Smooth muscle cell (in vitro differentiated cells): ENCODE measurements around the gene SERP2. TPM values are rescaled to one million over a fixed set of nuclear protein-coding genes. Genes with fewer than 3 reads are reported as not detected.

Experiments
- DNase-seq: peaks from one replicate; lab custom pipeline; 2025; ENCODE audit not compliant: unreplicated experiment; lab: John Stamatoyannopoulos, UW
- H2AFZ ChIP-seq: fragments of 200-600 bp; sonication (generic); 2 replicates; pipeline ENCODE4 v1.6.0; 2016; ENCODE audit warnings: antibody characterized with exemption, low read depth, mild to moderate bottlenecking
- H3F3A ChIP-seq: fragments of 200-600 bp; sonication (generic); 2 replicates; pipeline ENCODE4 v1.6.0; 2017; ENCODE audit warnings: antibody characterized with exemption, low read depth
- H3K27ac ChIP-seq: fragments of 200-600 bp; sonication (generic); 2 replicates; pipeline ENCODE4 v1.5.1; 2016; ENCODE audit warnings: low read depth, mild to moderate bottlenecking
- H3K27me3 ChIP-seq: fragments of 200-600 bp; sonication (generic); 2 replicates; pipeline ENCODE4 v1.6.1; 2016; ENCODE audit warnings: low read depth, mild to moderate bottlenecking
- H3K36me3 ChIP-seq: fragments of 200-600 bp; sonication (generic); 2 replicates; pipeline ENCODE4 v1.5.1; 2016; ENCODE audit warnings: low read depth
- H3K4me1 ChIP-seq: fragments of 200-600 bp; sonication (generic); 2 replicates; pipeline ENCODE4 v1.5.1; 2016; ENCODE audit warnings: low read depth
- H3K4me2 ChIP-seq: fragments of 200-600 bp; sonication (generic); 2 replicates; pipeline ENCODE4 v1.6.0; 2016; ENCODE audit warnings: mild to moderate bottlenecking
- H3K4me3 ChIP-seq: fragments of 200-600 bp; sonication (generic); 2 replicates; pipeline ENCODE4 v1.5.1; 2016; ENCODE audit warnings: mild to moderate bottlenecking
- H3K79me2 ChIP-seq: fragments of 200-600 bp; sonication (generic); 2 replicates; pipeline ENCODE4 v1.6.0; 2016; ENCODE audit warnings: low read depth, mild to moderate bottlenecking
- H3K9ac ChIP-seq: fragments of 200-600 bp; sonication (generic); 2 replicates; pipeline ENCODE4 v1.6.0; 2016; ENCODE audit warnings: low read depth
- H3K9me3 ChIP-seq: fragments of 200-600 bp; sonication (generic); replicated peaks from 2 replicates; pipeline ENCODE4 v1.5.1; 2016; ENCODE audit warnings: low read depth
- H4K20me1 ChIP-seq: fragments of 200-600 bp; sonication (generic); 2 replicates; pipeline ENCODE4 v1.6.0; 2016; ENCODE audit warnings: low read depth
- WGBS: methylation state at CpG from one replicate; pipeline ENCODE4 v1.1.7; 2016; ENCODE audit warnings: low lambda C conversion rate; 5-methylcytosine and 5-hydroxymethylcytosine counted together
- polyA plus RNA-seq: library from polyadenylated mRNA; unstranded; fragments of >200 nt; fragmentation: Nextera tagmentation; extraction: Ambion mirVana; gene quantifications from 2 replicates; pipeline ENCODE4 v1.2.1, GENCODE V29; 2016
- total RNA-seq: library from RNA; depleted of rRNA; stranded (reverse); fragments of >200 nt; gene quantifications from 2 replicates; pipeline ENCODE4 v1.2.3, GENCODE V29; 2014
- TF ChIP-seq, protein P1 (sequence below): fragments of 200-600 bp; sonication (generic); IDR thresholded peaks from 2 replicates; pipeline ENCODE4 v1.5.1; 2017; ENCODE audit warnings: borderline replicate concordance, mild to moderate bottlenecking, antibody characterized with exemption; ENCODE audit not compliant: insufficient read depth, poor library complexity, severe bottlenecking

Gene SERP2
- total and polyA plus RNA-seq, 2 experiments from 2014 or later: 1.8 to 2.1 TPM

DNA sequence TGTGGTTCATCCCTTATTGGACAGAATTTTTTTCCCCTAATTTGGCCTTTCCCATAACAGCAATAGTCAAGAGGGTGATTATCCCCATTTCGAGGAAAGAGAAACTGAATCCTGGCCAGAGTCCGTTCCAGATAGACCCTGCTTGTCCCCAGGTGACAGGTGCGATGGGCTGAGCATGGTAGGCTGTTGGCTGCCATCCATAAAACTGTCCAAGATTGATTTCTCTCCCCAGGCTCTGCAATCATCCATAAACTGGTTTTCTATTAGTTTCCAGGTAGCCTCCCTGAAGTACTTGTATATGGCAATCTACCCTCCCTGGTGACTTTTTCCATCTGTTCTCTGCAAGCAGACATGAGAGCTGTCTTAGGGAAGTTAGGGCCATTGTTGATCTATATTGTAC lies 25.4 kb downstream of the SERP2 start:
- Histone ChIP-seq H3K9ac (no peak overlapping the region), H3K4me2 (no peak overlapping the region), H3K36me3 (no peaks in the 10 kb centered on the region), H3K4me3 (no peak overlapping the region), H3F3A (peaks cover 22% of the 10 kb centered on the region), H3K27ac (no peak overlapping the region), H3K79me2 (no peaks in the 10 kb centered on the region), H4K20me1 (no peaks in the 10 kb centered on the region), H3K27me3 (no peaks in the 10 kb centered on the region), H3K4me1 (peaks cover 42% of the 10 kb centered on the region), H2AFZ (no peak overlapping the region), H3K9me3 (no peaks in the 10 kb centered on the region)
- no peak for DNase-seq
- 97% methylated on average over 3 of the region's 3 CpGs for WGBS
- TF ChIP-seq, protein P1, sequence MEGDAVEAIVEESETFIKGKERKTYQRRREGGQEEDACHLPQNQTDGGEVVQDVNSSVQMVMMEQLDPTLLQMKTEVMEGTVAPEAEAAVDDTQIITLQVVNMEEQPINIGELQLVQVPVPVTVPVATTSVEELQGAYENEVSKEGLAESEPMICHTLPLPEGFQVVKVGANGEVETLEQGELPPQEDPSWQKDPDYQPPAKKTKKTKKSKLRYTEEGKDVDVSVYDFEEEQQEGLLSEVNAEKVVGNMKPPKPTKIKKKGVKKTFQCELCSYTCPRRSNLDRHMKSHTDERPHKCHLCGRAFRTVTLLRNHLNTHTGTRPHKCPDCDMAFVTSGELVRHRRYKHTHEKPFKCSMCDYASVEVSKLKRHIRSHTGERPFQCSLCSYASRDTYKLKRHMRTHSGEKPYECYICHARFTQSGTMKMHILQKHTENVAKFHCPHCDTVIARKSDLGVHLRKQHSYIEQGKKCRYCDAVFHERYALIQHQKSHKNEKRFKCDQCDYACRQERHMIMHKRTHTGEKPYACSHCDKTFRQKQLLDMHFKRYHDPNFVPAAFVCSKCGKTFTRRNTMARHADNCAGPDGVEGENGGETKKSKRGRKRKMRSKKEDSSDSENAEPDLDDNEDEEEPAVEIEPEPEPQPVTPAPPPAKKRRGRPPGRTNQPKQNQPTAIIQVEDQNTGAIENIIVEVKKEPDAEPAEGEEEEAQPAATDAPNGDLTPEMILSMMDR: no peak

DNA sequence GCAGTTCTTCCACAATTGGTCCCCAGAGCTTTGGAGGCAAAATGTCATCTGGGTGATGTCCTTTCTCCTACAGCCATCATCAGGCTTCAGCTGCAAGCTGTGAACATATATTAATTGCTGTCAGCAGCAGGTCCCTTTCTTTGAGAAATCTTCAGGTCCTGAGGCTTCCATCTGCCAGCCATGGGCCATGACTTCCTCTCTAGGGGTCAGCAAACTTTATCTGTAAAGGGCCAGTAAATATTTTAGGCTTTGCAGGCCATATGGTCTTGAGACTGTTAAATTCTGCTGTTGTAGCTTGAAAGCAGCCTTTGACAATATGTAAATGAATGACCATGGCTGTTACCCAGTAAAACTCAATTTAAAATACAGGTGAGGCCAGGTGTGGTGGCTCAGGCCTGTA lies 27.1 kb downstream of the SERP2 start:
- Histone ChIP-seq H3K9ac (no peak overlapping the region), H3K79me2 (no peaks in the 10 kb centered on the region), H2AFZ (no peak overlapping the region), H4K20me1 (no peaks in the 10 kb centered on the region), H3K9me3 (no peaks in the 10 kb centered on the region), H3K27me3 (no peaks in the 10 kb centered on the region), H3K4me1 (peaks cover 50% of the 10 kb centered on the region), H3K4me3 (no peak overlapping the region), H3K36me3 (no peaks in the 10 kb centered on the region), H3F3A (peaks cover 16% of the 10 kb centered on the region), H3K27ac (no peak overlapping the region), H3K4me2 (no peak overlapping the region)
- TF ChIP-seq, protein P1: no peak
- DNase-seq: no peak

DNA sequence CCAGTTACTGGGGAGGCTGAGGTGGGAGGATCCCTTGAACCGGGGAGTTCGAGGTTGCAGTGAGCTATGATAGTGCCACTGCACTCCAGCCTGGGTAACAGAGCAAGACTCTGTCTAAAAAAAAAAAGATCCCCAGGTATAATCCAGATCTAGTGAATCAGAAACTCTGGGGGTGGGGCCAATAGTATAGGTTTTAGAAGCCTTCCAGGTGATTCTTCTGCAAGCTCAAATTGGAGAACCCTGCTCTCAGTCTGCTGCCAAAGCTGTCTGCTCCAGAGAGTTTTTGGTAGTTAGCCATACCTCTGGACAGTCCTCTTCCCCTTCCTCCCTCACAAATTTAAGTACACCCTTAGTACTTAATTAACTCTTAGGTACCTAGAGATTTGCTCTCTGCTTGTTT lies 28.0 kb downstream of the SERP2 start:
- Histone ChIP-seq H3K4me2 (no peak overlapping the region), H3K27me3 (no peaks in the 10 kb centered on the region), H4K20me1 (no peaks in the 10 kb centered on the region), H3K9me3 (no peaks in the 10 kb centered on the region), H2AFZ (no peak overlapping the region), H3K79me2 (no peaks in the 10 kb centered on the region), H3K4me3 (no peak overlapping the region), H3K9ac (no peak overlapping the region), H3F3A (peaks cover 8% of the 10 kb centered on the region), H3K36me3 (no peaks in the 10 kb centered on the region), H3K4me1 (peaks cover 42% of the 10 kb centered on the region), H3K27ac (no peak overlapping the region)
- TF ChIP-seq, protein P1: no peak
- 94% methylated on average over 2 of the region's 2 CpGs for WGBS
- DNase-seq: no peak

GRCh38 chr13:44402899-44403445 lies 29.3 kb downstream of the SERP2 start:
- Histone ChIP-seq H4K20me1 (no peaks in the 10 kb centered on the region), H3K9ac (no peak overlapping the region), H3K9me3 (no peaks in the 10 kb centered on the region), H3K36me3 (no peaks in the 10 kb centered on the region), H3K4me1 (peaks cover 30% of the 10 kb centered on the region), H3K4me3 (no peak overlapping the region), H3K4me2 (peak overlapping the region; percentile 60), H3K27me3 (no peaks in the 10 kb centered on the region), H2AFZ (peak overlapping the region; percentile 12), H3F3A (no peaks in the 10 kb centered on the region), H3K27ac (no peak overlapping the region), H3K79me2 (no peaks in the 10 kb centered on the region)
- TF ChIP-seq, protein P1: no peak
- 81% methylated on average over 13 of the region's 13 CpGs for WGBS
- no peak for DNase-seq
